Dedifferentiated amniotic fluid mesenchymal stem cell (primary cell): ENCODE measurements around the gene NDUFS7.
"Not testable (repeated sequence)": the region's sequence is repeated elsewhere in the genome, so short reads cannot be mapped to it uniquely, and the experiment has no call there.

Experiments used
- DNase-seq: peaks from one replicate; pipeline ENCODE4 v3.0.0-alpha.2; 2016; ENCODE audit errors: extremely low spot score

The NDUFS7 gene

GRCh38 chr19:1432507-1432887, 48.8 kb downstream of the NDUFS7 start:
- no peak for DNase-seq

- DNase-seq, result no peak
These were observed 49.7 kb downstream of the NDUFS7 start for GRCh38 chr19:1433119-1434039.

GRCh38 chr19:1434040-1434366, 50.3 kb downstream of the NDUFS7 start:
- no peak for DNase-seq

DNA sequence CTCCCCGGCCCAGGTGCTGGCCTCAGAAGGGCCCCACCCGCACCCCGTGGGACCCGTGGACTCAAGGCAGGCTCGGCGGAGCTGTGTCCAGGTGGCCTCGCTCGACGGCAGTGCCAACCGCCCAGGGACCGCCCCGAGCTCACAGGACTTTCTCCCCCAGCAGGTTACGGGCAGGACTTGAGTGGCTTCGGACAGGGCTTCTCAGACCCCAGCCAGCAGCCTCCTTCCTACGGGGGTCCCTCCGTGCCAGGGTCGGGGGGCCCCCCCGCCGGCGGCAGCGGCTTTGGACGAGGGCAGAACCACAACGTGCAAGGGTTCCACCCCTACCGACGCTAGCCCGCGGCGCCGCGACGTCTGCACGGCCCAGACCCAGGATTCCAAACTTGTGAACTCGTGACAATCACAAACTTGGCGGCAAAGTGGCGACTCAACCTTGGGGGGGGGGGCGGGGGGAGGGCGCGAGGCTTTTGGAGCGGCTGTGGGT, 50.9 kb downstream of the NDUFS7 start:
- no peak for DNase-seq

DNA sequence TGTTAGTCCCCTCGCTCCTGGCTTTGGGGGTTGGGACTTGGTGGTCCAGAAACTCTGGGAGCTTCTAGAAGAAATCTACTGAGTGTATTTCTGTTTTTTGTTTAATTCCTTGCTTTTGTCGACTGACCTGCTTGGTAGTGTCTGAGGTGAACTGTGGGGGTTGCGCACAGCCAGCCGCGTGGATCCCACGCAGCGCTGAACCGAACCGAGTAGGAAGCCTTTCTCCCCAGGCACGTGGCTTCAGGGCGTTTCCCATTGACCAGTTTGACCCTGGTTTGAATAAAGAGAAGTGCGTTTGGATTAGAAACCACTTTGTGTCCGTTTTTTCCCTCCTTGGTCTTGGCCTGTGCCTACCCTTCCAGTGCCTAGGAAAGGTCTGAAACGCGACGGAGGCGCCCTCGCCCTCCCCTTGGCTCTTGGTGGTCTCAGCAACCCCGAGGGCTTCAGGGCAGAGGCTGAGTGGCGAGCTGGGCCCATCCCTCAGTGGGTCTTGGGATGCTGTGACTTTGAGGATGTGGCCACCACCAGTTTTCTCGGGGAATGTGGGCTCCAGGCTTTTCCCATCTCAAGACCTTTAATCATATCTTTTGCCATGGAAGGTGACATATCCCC, 51.8 kb downstream of the NDUFS7 start:
- DNase-seq, result no peak

DNA sequence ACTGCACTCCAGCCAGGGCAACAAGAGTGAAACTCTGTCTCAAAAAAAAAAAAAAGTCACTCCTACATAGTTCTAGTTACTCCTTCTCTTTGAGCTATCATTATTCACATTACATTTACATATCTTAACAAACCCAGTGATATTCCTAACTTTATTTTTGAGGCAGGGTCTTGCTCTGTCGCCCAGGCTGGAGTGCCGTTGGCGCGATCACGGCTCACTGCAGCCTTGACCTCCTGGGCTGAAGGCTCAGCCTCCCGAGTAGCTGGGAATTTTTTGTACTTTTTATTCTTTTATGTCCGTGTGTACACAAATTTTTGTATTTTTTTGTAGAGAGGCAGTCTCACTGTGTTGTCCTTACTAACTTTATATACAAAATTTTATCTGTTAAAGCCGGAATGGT, 53.9 kb downstream of the NDUFS7 start:
- DNase-seq, result no peak

- peak; percentile 92 for DNase-seq
These were observed 54.6 kb downstream of the NDUFS7 start, which contains the start of gene RPS15 for GRCh38 chr19:1438035-1438932. Gene RPS15, plus strand, starts transcription at chr19:1438396. Its CDS starts 30 bp downstream, at chr19:1438426.

- DNase-seq, result no peak
These were observed 55.2 kb downstream of the NDUFS7 start for GRCh38 chr19:1438933-1439354.

- DNase-seq, result not testable (repeated sequence)
These were observed 56.1 kb downstream of the NDUFS7 start for GRCh38 chr19:1439525-1440417.

DNA sequence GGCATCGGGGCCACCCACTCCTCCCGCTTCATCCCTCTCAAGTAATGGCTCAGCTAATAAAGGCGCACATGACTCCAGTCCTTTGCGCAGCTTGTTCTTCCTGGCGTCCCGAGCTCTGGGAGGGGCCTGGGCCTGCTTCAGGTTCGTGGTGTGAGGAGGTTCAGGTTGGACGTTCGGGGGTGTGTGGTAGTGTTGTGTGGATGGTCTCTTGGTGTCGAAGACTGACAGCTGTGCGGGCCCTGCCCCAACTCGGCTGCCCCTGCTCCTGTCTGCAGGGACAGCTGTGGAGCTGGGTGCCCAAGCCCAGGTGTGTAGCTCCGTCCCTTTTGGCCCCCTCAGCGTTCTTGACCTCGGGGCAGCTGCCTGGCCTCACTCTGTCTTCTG, 56.7 kb downstream of the NDUFS7 start:
- DNase-seq, result no peak

GRCh38 chr19:1441022-1441426, 57.3 kb downstream of the NDUFS7 start:
- no peak for DNase-seq

DNA sequence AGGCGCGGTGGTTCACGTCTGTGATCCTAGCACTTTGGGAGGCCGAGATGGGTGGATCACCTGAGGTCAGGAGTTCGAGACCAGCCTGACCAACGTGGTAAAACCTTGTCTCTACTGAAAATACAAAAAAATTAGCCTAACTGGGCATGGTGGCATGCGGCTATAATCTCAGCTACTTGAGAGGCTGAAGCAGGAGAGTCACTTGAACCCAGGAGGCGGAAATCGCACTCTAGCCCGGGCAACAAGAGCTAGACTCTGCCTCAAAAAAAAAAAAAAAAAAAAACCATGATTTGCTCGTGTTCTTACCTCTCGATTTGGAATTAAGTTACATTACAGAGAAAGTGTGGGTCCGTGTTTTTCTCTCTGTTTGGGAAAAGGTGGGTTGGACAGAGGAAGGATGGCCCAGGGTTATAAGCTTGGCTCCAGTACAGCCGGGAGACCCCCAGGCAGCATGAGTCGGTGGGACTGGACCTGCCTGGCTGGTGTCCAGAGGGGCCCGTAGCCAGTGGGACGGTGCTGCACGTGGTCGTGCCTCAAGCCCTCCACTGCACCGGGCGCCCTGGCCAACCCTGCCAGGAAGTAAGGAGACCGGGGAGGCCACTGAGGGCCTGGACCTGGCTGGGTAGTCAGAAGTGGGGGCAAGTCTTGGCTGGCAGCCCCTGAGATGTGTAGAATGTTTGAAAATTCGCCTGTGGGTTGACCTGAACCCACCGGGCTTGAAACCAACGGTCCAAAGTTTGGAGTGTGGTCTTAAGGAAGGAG, 58.2 kb downstream of the NDUFS7 start:
- no peak for DNase-seq
